HT1080 (cell line): ENCODE results near the gene TTC23. TPM values are rescaled to one million over a fixed set of nuclear protein-coding genes. Genes with fewer than 3 reads are reported as not detected.

ENCODE experiments used
- DNase-seq: peaks from one replicate; pipeline ENCODE4 v3.0.0-alpha.2; 2015; ENCODE audit warnings: low read depth
- total RNA-seq: library from RNA; depleted of rRNA; stranded (reverse); fragments of >200 nt; shearing (Covaris generic); gene quantifications from 2 replicates; pipeline ENCODE4 v1.2.3, GENCODE V29; 2014

TTC23 gene
- total RNA-seq, 1 experiment from 2014 or later, result 11.9 TPM

DNA sequence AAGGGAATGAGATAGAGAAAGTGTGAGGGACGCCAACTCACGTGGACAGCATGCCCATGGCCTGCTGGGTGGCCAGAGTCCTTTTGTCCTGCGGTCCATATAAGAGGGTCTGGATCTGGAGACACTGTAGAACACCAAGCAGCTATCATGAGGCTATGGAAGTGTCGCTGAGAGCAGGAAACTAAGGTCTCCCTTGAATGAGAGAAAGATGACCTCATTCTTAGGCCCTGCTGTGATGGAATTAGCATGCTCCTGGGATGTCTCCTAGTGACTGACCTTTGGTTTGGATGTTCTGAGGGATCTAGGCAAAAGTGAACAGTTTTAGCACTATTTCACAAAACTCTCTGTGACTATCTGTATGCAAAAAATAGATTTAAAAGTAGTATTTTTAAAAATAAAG, 110.1 kb downstream of the TTC23 start:
- DNase-seq, result no peak

- DNase-seq, result no peak
These were observed 110.8 kb downstream of the TTC23 start for GRCh38 chr15:99138491-99138982.

- no peak for DNase-seq
These were observed 111.5 kb downstream of the TTC23 start for GRCh38 chr15:99137877-99138276.

- no peak for DNase-seq
These were observed 112.3 kb downstream of the TTC23 start for GRCh38 chr15:99137111-99137546.

- DNase-seq, result no peak
These were observed 114.2 kb downstream of the TTC23 start for GRCh38 chr15:99135194-99135593.

DNA sequence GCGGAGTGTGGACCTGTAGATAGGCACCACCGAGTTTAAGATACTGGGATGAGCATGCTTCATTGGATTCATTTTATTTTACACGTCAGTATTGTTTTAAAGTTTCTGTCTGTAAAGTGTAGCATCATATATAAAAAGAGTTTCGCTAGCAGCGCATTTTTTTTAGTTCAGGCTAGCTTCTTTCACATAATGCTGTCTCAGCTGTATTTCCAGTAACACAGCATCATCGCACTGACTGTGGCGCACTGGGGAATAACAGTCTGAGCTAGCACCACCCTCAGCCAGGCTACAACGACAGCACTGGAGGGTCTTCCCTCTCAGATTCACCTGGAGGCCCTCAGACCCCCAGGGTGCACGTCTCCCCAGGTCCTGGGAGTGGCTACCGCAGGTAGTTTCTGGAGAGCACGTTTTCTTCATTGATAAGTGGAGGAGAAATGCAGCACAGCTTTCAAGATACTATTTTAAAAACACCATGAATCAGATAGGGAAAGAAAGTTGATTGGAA, 115.0 kb downstream of the TTC23 start:
- DNase-seq, result no peak

DNA sequence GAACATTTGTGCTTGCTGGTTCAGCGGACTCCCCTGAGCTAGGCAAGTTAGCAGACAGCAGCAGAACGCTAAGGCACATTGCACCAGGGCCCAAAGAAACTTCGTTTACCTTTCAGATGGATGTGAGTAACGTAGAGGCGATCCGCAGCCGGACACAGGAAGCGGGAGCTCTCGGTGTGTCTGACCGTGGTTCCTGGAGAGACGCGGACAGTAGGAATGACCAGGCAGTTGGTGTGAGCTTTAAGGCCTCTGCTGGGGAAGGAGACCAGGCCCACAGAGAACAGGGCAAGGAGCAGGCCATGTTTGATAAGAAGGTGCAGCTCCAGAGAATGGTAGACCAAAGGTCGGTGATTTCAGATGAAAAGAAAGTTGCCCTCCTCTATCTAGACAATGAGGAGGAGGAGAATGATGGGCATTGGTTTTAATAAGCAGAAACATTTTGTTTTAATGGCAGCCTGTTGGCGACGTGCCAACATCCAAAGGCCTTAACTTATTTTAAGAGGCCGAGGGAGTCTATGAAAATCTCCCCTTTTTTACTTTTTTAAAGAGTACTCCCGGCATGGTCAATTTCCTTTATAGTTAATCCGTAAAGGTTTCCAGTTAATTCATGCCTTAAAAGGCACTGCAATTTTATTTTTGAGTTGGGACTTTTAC, 116.6 kb downstream of the TTC23 start:
- DNase-seq, result no peak

DNA sequence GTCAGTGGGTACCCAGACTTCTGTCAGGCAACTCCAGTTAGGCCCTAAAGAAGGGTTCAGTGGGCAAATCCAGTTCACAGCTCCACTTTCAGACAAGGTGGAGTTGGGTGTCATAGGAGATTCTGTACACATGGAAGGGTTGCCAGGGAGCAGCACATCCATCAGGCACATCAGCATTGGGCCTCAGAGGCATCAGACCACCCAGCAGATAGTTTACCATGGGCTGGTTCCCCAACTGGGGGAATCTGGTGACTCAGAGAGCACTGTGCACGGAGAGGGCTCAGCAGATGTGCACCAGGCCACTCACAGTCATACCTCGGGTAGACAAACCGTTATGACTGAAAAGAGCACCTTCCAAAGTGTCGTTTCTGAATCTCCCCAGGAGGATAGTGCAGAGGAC, 117.3 kb downstream of the TTC23 start:
- DNase-seq, result no peak

DNA sequence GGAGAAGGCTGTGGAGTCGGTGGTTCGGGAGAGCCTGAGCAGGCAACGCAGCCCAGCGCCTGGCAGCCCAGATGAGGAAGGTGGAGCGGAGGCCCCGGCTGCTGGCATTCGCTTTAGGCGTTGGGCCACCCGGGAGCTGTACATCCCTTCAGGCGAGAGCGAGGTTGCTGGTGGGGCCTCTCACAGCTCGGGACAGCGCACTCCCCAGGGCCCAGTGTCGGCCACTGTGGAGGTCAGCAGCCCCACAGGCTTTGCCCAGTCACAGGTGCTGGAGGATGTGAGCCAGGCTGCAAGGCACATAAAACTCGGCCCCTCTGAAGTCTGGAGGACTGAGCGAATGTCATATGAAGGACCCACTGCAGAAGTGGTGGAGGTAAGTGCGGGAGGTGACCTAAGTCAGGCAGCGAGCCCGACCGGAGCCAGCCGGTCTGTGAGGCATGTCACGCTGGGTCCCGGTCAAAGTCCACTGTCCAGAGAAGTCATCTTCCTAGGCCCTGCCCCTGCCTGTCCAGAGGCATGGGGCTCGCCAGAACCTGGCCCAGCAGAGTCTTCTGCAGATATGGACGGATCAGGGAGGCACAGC, 117.8 kb downstream of the TTC23 start:
- no peak for DNase-seq

- no peak for DNase-seq
These were observed 118.5 kb downstream of the TTC23 start for GRCh38 chr15:99130765-99131440.

GRCh38 chr15:99130314-99130713, 119.1 kb downstream of the TTC23 start:
- no peak for DNase-seq

DNA sequence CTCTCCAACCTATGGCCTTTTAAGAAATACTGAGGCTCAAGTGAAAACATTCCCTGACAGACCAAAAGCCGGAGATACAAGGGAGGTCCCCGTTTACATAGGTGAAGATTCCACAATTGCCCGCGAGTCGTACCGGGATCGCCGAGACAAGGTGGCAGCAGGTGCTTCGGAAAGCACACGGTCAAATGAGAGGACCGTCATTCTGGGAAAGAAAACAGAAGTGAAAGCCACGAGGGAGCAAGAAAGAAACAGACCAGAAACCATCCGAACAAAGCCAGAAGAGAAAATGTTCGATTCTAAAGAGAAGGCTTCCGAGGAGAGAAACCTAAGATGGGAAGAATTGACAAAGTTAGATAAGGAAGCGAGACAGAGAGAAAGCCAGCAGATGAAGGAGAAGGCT, 119.7 kb downstream of the TTC23 start:
- no peak for DNase-seq

- DNase-seq, result no peak
These were observed 121.0 kb downstream of the TTC23 start for GRCh38 chr15:99128411-99128810.

DNA sequence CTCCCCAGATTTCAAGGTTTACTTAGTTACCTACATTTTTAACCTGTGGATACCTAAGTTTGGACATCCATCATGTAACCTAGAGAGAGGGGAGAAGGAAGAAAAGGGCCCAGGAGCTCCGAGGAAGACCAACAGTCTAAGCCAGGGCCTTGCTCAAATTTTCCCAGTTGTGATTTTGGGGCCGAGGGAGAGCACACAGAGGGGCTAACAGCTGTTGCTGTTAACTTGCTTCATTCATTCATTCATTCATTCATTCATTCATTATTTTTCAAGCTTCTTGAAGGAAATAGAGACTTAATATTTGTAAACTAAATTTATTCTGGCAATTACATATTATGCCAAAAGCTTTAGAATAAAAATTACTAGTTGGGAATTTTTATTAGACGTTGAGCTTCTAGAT, 121.6 kb downstream of the TTC23 start:
- no peak for DNase-seq

- DNase-seq, result no peak
These were observed 122.5 kb downstream of the TTC23 start for GRCh38 chr15:99126930-99127329.

DNA sequence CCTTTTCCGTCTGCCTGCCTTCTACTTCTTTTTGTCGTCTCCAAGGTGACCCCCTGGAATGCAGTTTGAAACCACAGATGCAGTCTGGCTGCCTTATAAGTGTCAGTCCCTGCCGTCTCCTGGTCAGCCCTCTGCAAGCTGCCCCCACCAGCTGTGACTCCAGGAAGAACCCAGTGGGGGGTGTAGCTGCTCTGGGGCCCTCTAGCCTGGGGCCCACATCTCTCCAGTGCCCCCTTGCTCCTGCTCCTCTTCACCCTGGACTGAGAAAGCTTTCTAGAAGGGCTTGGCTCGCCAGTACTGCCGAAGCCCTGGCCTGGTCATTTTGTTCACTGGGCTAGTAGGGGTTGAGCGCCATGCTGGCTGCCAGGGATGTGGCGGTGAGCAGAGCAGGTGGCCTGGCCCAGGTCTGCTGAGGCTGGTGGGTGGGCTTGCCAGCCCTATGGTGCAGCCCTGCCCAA, 123.2 kb downstream of the TTC23 start:
- no peak for DNase-seq

GRCh38 chr15:99125061-99125891, 124.1 kb downstream of the TTC23 start:
- no peak for DNase-seq

- DNase-seq, result no peak
These were observed 124.7 kb downstream of the TTC23 start for GRCh38 chr15:99124641-99125040.

DNA sequence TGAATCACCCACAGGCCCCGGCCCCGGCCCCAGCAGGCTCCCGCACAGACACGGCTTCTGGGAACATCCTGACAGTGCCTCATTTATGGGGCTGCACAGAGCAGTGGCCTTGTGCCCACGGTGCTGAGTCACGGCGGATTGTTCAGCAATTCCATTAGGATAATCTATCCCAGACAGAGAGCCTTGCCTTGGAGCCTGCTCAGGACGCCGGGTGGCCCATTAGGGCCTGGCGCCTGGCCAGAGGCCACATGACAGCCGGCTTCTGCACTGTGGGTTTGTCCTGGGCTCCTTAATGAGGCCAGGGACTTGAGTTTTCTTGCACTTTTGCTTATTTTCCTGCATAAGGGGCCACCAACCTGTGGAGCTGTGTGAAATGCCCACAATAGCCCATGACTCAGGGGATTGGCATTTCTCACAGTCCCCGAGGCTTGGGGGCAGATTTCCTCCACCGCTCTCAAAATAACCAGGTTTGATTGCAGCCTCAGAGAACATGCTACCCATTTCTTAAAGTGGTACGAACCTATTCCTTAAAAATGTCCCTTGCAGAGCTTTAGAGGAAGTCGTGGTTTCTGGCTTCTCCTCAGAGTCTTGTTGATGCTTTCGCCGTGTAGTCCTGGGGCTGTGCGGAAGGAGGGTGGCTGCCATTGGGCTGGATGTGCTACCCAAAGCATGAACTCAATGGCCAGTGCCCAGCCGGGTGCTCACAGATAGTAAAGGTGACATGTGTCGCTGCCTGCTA, 125.5 kb downstream of the TTC23 start:
- peak; percentile 99 for DNase-seq

DNA sequence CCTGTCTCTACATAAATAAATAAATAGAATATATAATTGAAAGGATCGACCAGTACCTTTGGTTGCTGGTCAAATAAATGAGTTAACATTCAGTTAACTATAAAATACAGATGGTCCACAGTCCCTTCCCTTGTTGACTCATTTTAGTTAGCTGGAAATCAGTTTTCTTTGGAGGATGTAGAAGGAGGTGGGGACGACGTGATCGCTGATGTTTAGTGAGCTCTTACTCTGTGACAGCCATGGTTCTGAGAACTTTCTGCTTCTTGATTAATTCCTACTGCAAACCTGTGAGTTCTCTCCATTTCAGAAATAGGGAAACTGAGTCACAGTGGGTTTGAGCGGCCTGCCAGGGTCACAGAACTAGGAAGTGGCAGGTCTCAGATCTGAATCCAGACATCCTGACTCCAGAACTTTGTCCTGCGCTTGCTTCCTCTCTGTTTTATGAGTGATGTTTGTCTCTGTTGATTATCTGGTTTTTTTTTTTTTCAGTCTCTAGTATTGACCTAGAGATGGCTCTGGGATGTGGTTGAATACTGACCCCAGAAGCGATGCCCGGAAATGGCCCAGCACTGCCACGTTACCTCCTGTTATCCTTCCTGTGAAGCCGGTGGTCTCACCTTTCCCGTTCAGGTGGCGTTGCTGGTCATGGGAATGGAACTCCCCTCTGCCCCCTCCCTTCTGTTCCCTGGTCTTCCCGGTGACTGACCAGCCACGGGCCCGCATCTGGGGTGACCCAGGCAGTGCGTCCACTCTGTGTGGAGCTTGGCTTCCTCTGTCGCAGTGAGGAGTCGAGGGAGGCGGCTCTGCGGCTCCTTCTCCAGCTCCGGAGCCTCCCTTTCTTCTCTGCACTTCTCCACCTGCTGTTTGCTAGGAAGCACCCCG, 126.3 kb downstream of the TTC23 start:
- peak; percentile 13 for DNase-seq
